Subcutaneous abdominal adipose tissue (tissue), 5 donors: ENCODE measurements around the gene SORBS1.

Experiments
- H3K27ac ChIP-seq: one replicate; pipeline ENCODE4 v1.7.0; 2013; ENCODE audit warnings: low read depth, mild to moderate bottlenecking, inconsistent platforms, low read length, moderate library complexity
- H3K27me3 ChIP-seq, 5 donors: one replicate each; pipeline ENCODE4 v1.7.0; 2013; ENCODE audit warnings: low read length in 5 of 5, inconsistent platforms in 1 of 5; ENCODE audit not compliant: control insufficient read depth in 5 of 5, insufficient read depth in 4 of 5
- H3K36me3 ChIP-seq, 5 donors: one replicate each; pipeline ENCODE4 v1.7.0; 2013; ENCODE audit warnings: low read length in 5 of 5; ENCODE audit not compliant: control insufficient read depth in 5 of 5, insufficient read depth in 5 of 5
- H3K4me1 ChIP-seq, 5 donors: one replicate each; pipeline ENCODE4 v1.7.0; 2013; ENCODE audit warnings: low read length in 5 of 5, mild to moderate bottlenecking in 3 of 5, moderate library complexity in 1 of 5; ENCODE audit not compliant: control insufficient read depth in 5 of 5, insufficient read depth in 5 of 5
- H3K4me3 ChIP-seq, 5 donors: one replicate each; pipeline ENCODE4 v1.7.0; 2013; ENCODE audit warnings: low read length in 5 of 5, low read depth in 1 of 5
- H3K9ac ChIP-seq, 5 donors: one replicate each; pipeline ENCODE4 v1.7.0; 2013; ENCODE audit warnings: low read length in 5 of 5, mild to moderate bottlenecking in 4 of 5, moderate library complexity in 3 of 5
- H3K9me3 ChIP-seq, 5 donors: one replicate each; pipeline ENCODE4 v1.7.0; 2013; ENCODE audit warnings: low read length in 5 of 5; ENCODE audit not compliant: control insufficient read depth in 5 of 5
- donor health status: healthy.
- donor health status: healthy.
- donor health status: healthy.
- donor health status: healthy.
- donor health status: healthy.

The SORBS1 gene

GRCh38 chr10:95478935-95479334 lies 82.2 kb downstream of the SORBS1 start:
- peak overlapping the region in 2 of 5 donors; percentile 9 to 13 for H3K9ac ChIP-seq
- peaks cover 12 to 70% (median 29%) of the 10 kb centered on the region in 5 donors for H3K4me1 ChIP-seq
- peak overlapping the region; percentile 81 for H3K27ac ChIP-seq

GRCh38 chr10:95478185-95478584 lies 83.0 kb downstream of the SORBS1 start:
- H3K36me3 ChIP-seq: no peaks in the 10 kb centered on the region
- peak overlapping the region in 1 of 5 donors; percentile 13 for H3K9ac ChIP-seq
- no peak overlapping the region for H3K4me3 ChIP-seq
- peaks cover 12 to 75% (median 30%) of the 10 kb centered on the region in 5 donors for H3K4me1 ChIP-seq
- H3K27me3 ChIP-seq: no peaks in the 10 kb centered on the region
- H3K9me3 ChIP-seq: no peaks in the 10 kb centered on the region
- peak overlapping the region; percentile 81 for H3K27ac ChIP-seq

More at GRCh38 chr10:95478935-95479334, 82.2 kb downstream of the SORBS1 start:
- no peaks in the 10 kb centered on the region for H3K9me3 ChIP-seq
- H3K27me3 ChIP-seq: no peaks in the 10 kb centered on the region
- no peaks in the 10 kb centered on the region for H3K36me3 ChIP-seq
- H3K4me3 ChIP-seq: peak overlapping the region in 2 of 5 donors; percentile 39 to 58

- Histone ChIP-seq H3K36me3 (no peaks in the 10 kb centered on the region), H3K9me3 (no peaks in the 10 kb centered on the region), H3K4me3 (no peak overlapping the region), H3K27ac (peak overlapping the region; percentile 41), H3K9ac (no peak overlapping the region), H3K4me1 (peaks cover 12 to 75% (median 30%) of the 10 kb centered on the region in 5 donors), H3K27me3 (no peaks in the 10 kb centered on the region)
These were observed 84.0 kb downstream of the SORBS1 start for GRCh38 chr10:95477175-95477520.

- H3K4me3 ChIP-seq: no peak overlapping the region
- H3K9ac ChIP-seq: no peak overlapping the region
- no peaks in the 10 kb centered on the region for H3K27me3 ChIP-seq
- no peaks in the 10 kb centered on the region for H3K36me3 ChIP-seq
- H3K27ac ChIP-seq: peak overlapping the region; percentile 41
- H3K4me1 ChIP-seq: peaks cover 12 to 74% (median 30%) of the 10 kb centered on the region in 5 donors
- H3K9me3 ChIP-seq: no peaks in the 10 kb centered on the region
These were observed 84.5 kb downstream of the SORBS1 start for GRCh38 chr10:95476469-95477174.

GRCh38 chr10:95475827-95476468 lies 85.2 kb downstream of the SORBS1 start:
- Histone ChIP-seq H3K9ac (no peak overlapping the region), H3K27ac (no peak overlapping the region), H3K4me1 (peaks cover 12 to 69% (median 30%) of the 10 kb centered on the region in 5 donors), H3K9me3 (no peaks in the 10 kb centered on the region), H3K36me3 (no peaks in the 10 kb centered on the region), H3K4me3 (no peak overlapping the region), H3K27me3 (no peaks in the 10 kb centered on the region)

GRCh38 chr10:95475003-95475383 lies 86.2 kb downstream of the SORBS1 start:
- Histone ChIP-seq H3K4me3 (no peak overlapping the region), H3K36me3 (no peaks in the 10 kb centered on the region), H3K4me1 (peaks cover 7 to 59% (median 20%) of the 10 kb centered on the region in 5 donors), H3K9me3 (no peaks in the 10 kb centered on the region), H3K27ac (peak overlapping the region; percentile 44), H3K27me3 (no peaks in the 10 kb centered on the region), H3K9ac (no peak overlapping the region)

GRCh38 chr10:95474228-95475002 lies 86.8 kb downstream of the SORBS1 start:
- peaks cover 3 to 54% (median 15%) of the 10 kb centered on the region in 5 donors for H3K4me1 ChIP-seq
- peak overlapping the region; percentile 44 for H3K27ac ChIP-seq
- H3K36me3 ChIP-seq: no peaks in the 10 kb centered on the region
- H3K27me3 ChIP-seq: no peaks in the 10 kb centered on the region
- no peak overlapping the region for H3K9ac ChIP-seq
- H3K9me3 ChIP-seq: no peaks in the 10 kb centered on the region
- no peak overlapping the region for H3K4me3 ChIP-seq

- Histone ChIP-seq H3K27ac (no peak overlapping the region), H3K4me1 (peaks cover 3 to 36% (median 10%) of the 10 kb centered on the region in 5 donors), H3K4me3 (no peak overlapping the region), H3K9ac (no peak overlapping the region), H3K36me3 (no peaks in the 10 kb centered on the region), H3K27me3 (no peaks in the 10 kb centered on the region), H3K9me3 (no peaks in the 10 kb centered on the region)
These were observed 88.7 kb downstream of the SORBS1 start for GRCh38 chr10:95472304-95473088.

GRCh38 chr10:95469676-95470075 lies 91.5 kb downstream of the SORBS1 start:
- Histone ChIP-seq H3K9ac (no peak overlapping the region), H3K9me3 (no peaks in the 10 kb centered on the region), H3K27me3 (no peaks in the 10 kb centered on the region), H3K4me1 (peaks cover 3 to 21% (median 10%) of the 10 kb centered on the region in 5 donors), H3K27ac (no peak overlapping the region), H3K4me3 (no peak overlapping the region), H3K36me3 (no peaks in the 10 kb centered on the region)
